Measurements from ENCODE around the gene IMMP2L.
"Not testable (repeated sequence)": the region's sequence is repeated elsewhere in the genome, so short reads cannot be mapped to it uniquely, and the experiment has no call there.

IMMP2L gene

GRCh38 chr7:110719741-110720140, 842.6 kb downstream of the IMMP2L start:
- H3K4me1 Mint-ChIP-seq (ENCODE audit: low read depth), result no peaks in the 10 kb centered on the region
- no peak overlapping the region for H3K27ac Mint-ChIP-seq
- H3K27me3 Mint-ChIP-seq, result no peaks in the 10 kb centered on the region
- H3K36me3 Mint-ChIP-seq (ENCODE audit: low read depth), result peaks cover 3% of the 10 kb centered on the region
- no peak overlapping the region for H3K4me3 Mint-ChIP-seq
- DNase-seq, result no peak
- H3K9me3 Mint-ChIP-seq, result peaks cover 6% of the 10 kb centered on the region

- H3K36me3 Mint-ChIP-seq (ENCODE audit: low read depth), result peaks cover 3% of the 10 kb centered on the region
- no peak overlapping the region for H3K27ac Mint-ChIP-seq
- no peak for DNase-seq
- H3K27me3 Mint-ChIP-seq, result no peaks in the 10 kb centered on the region
- no peaks in the 10 kb centered on the region for H3K4me1 Mint-ChIP-seq (ENCODE audit: low read depth)
- H3K9me3 Mint-ChIP-seq, result peaks cover 6% of the 10 kb centered on the region
- H3K4me3 Mint-ChIP-seq, result no peak overlapping the region
Observed at GRCh38 chr7:110718503-110719205, 843.6 kb downstream of the IMMP2L start.

- Mint-ChIP-seq H3K27me3 (no peaks in the 10 kb centered on the region), H3K27ac (no peak overlapping the region), H3K36me3 (ENCODE audit: low read depth) (peaks cover 2% of the 10 kb centered on the region), H3K4me3 (no peak overlapping the region), H3K9me3 (peaks cover 3% of the 10 kb centered on the region), H3K4me1 (ENCODE audit: low read depth) (no peaks in the 10 kb centered on the region)
- no peak for DNase-seq
Observed at GRCh38 chr7:110704225-110704624, 858.1 kb downstream of the IMMP2L start.

GRCh38 chr7:110698576-110698975, 863.7 kb downstream of the IMMP2L start:
- no peaks in the 10 kb centered on the region for H3K9me3 Mint-ChIP-seq
- H3K36me3 Mint-ChIP-seq (ENCODE audit: low read depth), result no peaks in the 10 kb centered on the region
- no peak overlapping the region for H3K4me3 Mint-ChIP-seq
- H3K4me1 Mint-ChIP-seq (ENCODE audit: low read depth), result no peaks in the 10 kb centered on the region
- H3K27me3 Mint-ChIP-seq, result no peaks in the 10 kb centered on the region
- no peak for DNase-seq
- H3K27ac Mint-ChIP-seq, result no peak overlapping the region

GRCh38 chr7:110693344-110693743, 868.9 kb downstream of the IMMP2L start:
- no peaks in the 10 kb centered on the region for H3K9me3 Mint-ChIP-seq
- H3K4me1 Mint-ChIP-seq (ENCODE audit: low read depth), result no peaks in the 10 kb centered on the region
- DNase-seq, result no peak
- no peaks in the 10 kb centered on the region for H3K36me3 Mint-ChIP-seq (ENCODE audit: low read depth)
- no peak overlapping the region for H3K4me3 Mint-ChIP-seq
- no peaks in the 10 kb centered on the region for H3K27me3 Mint-ChIP-seq
- no peak overlapping the region for H3K27ac Mint-ChIP-seq

GRCh38 chr7:110688908-110689307, 873.4 kb downstream of the IMMP2L start:
- no peak overlapping the region for H3K27ac Mint-ChIP-seq
- no peaks in the 10 kb centered on the region for H3K36me3 Mint-ChIP-seq (ENCODE audit: low read depth)
- no peak overlapping the region for H3K4me3 Mint-ChIP-seq
- H3K27me3 Mint-ChIP-seq, result no peaks in the 10 kb centered on the region
- H3K9me3 Mint-ChIP-seq, result no peaks in the 10 kb centered on the region
- DNase-seq, result no peak
- H3K4me1 Mint-ChIP-seq (ENCODE audit: low read depth), result no peaks in the 10 kb centered on the region

GRCh38 chr7:110685899-110686298, 876.4 kb downstream of the IMMP2L start:
- Mint-ChIP-seq H3K27ac (no peak overlapping the region), H3K4me1 (ENCODE audit: low read depth) (no peaks in the 10 kb centered on the region), H3K4me3 (no peak overlapping the region), H3K27me3 (no peaks in the 10 kb centered on the region), H3K36me3 (ENCODE audit: low read depth) (no peaks in the 10 kb centered on the region), H3K9me3 (no peaks in the 10 kb centered on the region)
- DNase-seq, result no peak

- Mint-ChIP-seq H3K4me3 (no peak overlapping the region), H3K9me3 (no peaks in the 10 kb centered on the region), H3K36me3 (ENCODE audit: low read depth) (no peaks in the 10 kb centered on the region), H3K27ac (no peak overlapping the region), H3K27me3 (no peaks in the 10 kb centered on the region), H3K4me1 (ENCODE audit: low read depth) (no peaks in the 10 kb centered on the region)
- DNase-seq, result no peak
Observed at GRCh38 chr7:110681941-110682340, 880.4 kb downstream of the IMMP2L start.

- Mint-ChIP-seq H3K36me3 (ENCODE audit: low read depth) (peaks cover 12% of the 10 kb centered on the region), H3K27ac (no peak overlapping the region), H3K9me3 (peaks cover 18% of the 10 kb centered on the region), H3K4me3 (no peak overlapping the region), H3K27me3 (no peaks in the 10 kb centered on the region), H3K4me1 (ENCODE audit: low read depth) (no peaks in the 10 kb centered on the region)
- no peak for DNase-seq
Observed at GRCh38 chr7:110677405-110677804, 884.9 kb downstream of the IMMP2L start.

GRCh38 chr7:110676785-110677184, 885.5 kb downstream of the IMMP2L start:
- no peaks in the 10 kb centered on the region for H3K27me3 Mint-ChIP-seq
- no peak overlapping the region for H3K27ac Mint-ChIP-seq

GRCh38 chr7:110675383-110676103, 886.7 kb downstream of the IMMP2L start:
- H3K4me3 Mint-ChIP-seq, result no peak overlapping the region
- peaks cover 16% of the 10 kb centered on the region for H3K36me3 Mint-ChIP-seq (ENCODE audit: low read depth)
- H3K27ac Mint-ChIP-seq, result no peak overlapping the region
- no peaks in the 10 kb centered on the region for H3K4me1 Mint-ChIP-seq (ENCODE audit: low read depth)
- no peaks in the 10 kb centered on the region for H3K27me3 Mint-ChIP-seq
- H3K9me3 Mint-ChIP-seq, result peaks cover 24% of the 10 kb centered on the region
- no peak for DNase-seq

More at GRCh38 chr7:110676785-110677184, 885.5 kb downstream of the IMMP2L start:
- Mint-ChIP-seq H3K36me3 (ENCODE audit: low read depth) (peaks cover 14% of the 10 kb centered on the region), H3K4me1 (ENCODE audit: low read depth) (no peaks in the 10 kb centered on the region), H3K9me3 (peaks cover 21% of the 10 kb centered on the region), H3K4me3 (no peak overlapping the region)
- no peak for DNase-seq

GRCh38 chr7:110673148-110673547, 889.1 kb downstream of the IMMP2L start:
- Mint-ChIP-seq H3K4me3 (no peak overlapping the region), H3K9me3 (peaks cover 24% of the 10 kb centered on the region), H3K4me1 (ENCODE audit: low read depth) (no peaks in the 10 kb centered on the region), H3K27ac (no peak overlapping the region), H3K27me3 (no peaks in the 10 kb centered on the region), H3K36me3 (ENCODE audit: low read depth) (peaks cover 20% of the 10 kb centered on the region)
- DNase-seq, result no peak

GRCh38 chr7:110669410-110669809, 892.9 kb downstream of the IMMP2L start:
- Mint-ChIP-seq H3K27ac (no peak overlapping the region), H3K4me3 (no peak overlapping the region), H3K36me3 (ENCODE audit: low read depth) (peaks cover 19% of the 10 kb centered on the region), H3K4me1 (ENCODE audit: low read depth) (no peaks in the 10 kb centered on the region), H3K27me3 (no peaks in the 10 kb centered on the region), H3K9me3 (peaks cover 25% of the 10 kb centered on the region)
- no peak for DNase-seq

- Mint-ChIP-seq H3K27ac (no peak overlapping the region), H3K9me3 (peaks cover 24% of the 10 kb centered on the region), H3K4me1 (ENCODE audit: low read depth) (no peaks in the 10 kb centered on the region), H3K27me3 (no peaks in the 10 kb centered on the region), H3K36me3 (ENCODE audit: low read depth) (peaks cover 8% of the 10 kb centered on the region), H3K4me3 (no peak overlapping the region)
- DNase-seq, result no peak
Observed at GRCh38 chr7:110664803-110665202, 897.5 kb downstream of the IMMP2L start.

- not testable (repeated sequence) for H3K27me3 Mint-ChIP-seq; H3K27ac Mint-ChIP-seq; H3K36me3 Mint-ChIP-seq (ENCODE audit: low read depth); H3K4me3 Mint-ChIP-seq; DNase-seq; H3K4me1 Mint-ChIP-seq (ENCODE audit: low read depth)
- peaks cover 50% of the 10 kb centered on the region for H3K9me3 Mint-ChIP-seq
Observed at GRCh38 chr7:110660637-110661036, 901.7 kb downstream of the IMMP2L start.

Data from activated T-cell treated with anti-CD3 and anti-CD28 coated beads, Interleukin-2, amount 50 U/mL, for 24 hours (primary cell).